HG02870 (cell line): ENCODE measurements around the gene LAMTOR4.
"Not testable (repeated sequence)": the region's sequence is repeated elsewhere in the genome, so short reads cannot be mapped to it uniquely, and the experiment has no call there.

ENCODE experiments used
- ATAC-seq: cut with Tn5 transposase; IDR thresholded peaks from one replicate; pipeline ENCODE4 v1.9.1; 2021; ENCODE audit warnings: mild to moderate bottlenecking, moderate library complexity; ENCODE audit not compliant: unreplicated experiment

The LAMTOR4 gene

GRCh38 chr7:100122067-100122466 lies 26.7 kb upstream of the LAMTOR4 start:
- no peak for ATAC-seq

GRCh38 chr7:100122568-100122967 lies 26.1 kb upstream of the LAMTOR4 start:
- ATAC-seq, result no peak

- ATAC-seq, result no peak
Measured at GRCh38 chr7:100124301-100125230, 24.2 kb upstream of the LAMTOR4 start.

DNA sequence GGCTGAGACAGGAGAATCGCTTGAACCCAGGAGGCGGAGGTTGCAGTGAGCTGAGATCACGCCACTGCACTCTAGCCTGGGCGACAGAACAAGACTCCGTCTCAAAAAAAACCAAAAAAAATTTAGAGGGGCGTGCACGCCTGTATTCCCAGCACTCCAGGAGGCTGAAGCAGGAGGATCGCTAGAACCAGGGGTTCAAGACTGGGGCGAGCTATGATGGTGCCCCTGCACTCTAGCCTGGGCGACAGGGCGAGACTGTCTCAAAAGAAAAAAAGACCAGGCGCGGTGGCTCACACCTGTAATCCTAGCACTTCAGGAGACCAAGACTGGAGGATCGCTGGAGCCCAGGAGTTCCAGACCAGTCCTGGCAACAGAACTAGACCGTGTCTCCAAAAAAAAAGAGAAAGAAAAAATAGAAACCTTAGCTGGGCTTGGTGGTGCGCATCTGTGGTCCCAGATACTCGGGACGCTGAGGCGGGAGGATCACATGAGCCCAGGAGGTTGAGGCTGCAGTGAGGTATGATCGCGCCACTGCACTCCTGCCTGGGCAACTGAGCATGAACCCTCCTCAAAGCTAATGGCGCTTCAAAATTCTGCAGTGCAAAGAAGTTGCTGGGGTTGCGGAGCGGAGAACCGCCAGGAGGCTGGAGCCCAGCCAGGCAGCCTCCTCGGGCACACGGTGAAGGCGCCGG lies 22.3 kb upstream of the LAMTOR4 start:
- ATAC-seq, result no peak

DNA sequence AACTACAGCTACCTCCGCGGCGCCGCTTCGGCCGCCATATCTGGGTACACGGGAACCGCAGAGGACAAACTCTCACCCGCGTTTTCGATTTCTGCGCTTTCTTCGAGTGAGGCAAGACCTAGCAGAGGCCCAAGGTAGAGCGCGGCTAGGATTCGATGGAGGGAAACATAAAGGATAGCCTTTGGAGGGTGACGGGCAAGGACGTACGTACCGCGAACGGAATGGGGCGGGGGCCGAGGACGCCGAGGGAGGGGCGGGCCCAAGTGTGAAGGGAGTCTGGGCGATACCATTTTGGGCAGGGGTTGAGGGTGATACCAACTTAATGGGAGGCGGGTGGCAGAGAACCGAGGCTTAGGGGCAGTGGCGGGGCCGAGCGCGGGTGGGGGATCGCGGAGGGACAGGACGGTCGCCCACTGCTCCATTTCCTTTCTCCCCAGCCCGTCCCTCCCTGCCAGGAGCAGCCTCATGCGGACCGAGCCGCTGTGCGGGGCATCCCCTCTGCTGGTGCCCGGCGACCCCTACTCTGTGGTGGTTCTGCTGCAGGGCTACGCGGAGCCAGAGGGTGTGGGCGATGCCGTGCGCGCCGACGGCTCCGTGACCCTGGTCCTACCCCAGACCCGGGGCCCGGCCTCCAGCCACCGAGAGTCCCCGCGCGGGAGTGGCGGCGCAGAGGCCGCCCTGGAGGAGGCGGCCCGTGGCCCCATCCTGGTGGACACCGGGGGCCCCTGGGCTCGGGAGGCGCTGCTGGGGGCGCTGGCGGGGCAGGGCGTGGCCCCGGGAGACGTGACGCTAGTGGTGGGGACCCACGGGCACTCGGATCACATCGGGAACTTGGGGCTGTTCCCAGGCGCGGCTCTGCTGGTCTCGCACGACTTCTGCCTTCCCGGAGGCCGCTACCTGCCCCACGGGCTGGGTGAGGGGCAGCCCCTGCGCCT lies 21.5 kb upstream of the LAMTOR4 start, which contains the start of gene MBLAC1:
MBLAC1 (plus strand) TSS at position 37 of the 935 bp plus-strand sequence; CDS start at position 466, 429 bp downstream.
- peak; percentile 53 for ATAC-seq

DNA sequence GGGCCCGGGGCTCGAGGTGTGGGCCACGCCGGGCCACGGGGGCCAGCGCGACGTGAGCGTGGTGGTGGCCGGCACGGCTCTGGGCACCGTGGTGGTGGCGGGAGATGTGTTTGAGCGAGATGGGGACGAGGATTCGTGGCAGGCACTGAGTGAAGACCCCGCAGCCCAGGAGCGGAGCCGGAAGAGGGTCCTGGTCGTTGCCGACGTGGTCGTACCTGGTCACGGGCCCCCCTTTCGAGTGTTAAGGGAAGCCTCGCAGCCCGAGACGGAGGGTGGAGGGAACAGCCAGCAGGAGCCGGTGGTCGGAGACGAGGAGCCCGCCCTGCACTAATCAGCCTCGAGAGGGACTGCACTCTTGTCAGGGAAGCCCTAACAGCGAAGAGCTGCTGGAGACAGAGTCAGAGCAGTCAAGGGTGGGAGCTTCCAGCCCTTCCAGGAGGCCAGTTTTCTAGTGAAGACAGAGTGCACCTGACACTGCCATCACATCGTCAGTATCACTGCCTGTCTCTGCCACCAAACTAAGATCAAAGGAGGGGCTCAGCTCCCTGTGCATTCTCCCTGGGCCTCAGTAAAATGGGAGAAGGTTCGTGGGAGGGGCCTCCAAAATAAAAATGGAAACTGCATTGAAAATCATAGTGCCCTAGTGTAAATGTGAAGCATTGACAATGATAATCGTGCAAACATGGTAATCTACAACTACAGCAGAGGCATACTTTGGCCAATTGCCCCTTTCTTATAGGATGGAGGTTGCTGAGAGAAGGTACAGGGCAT lies 20.7 kb upstream of the LAMTOR4 start:
- no peak for ATAC-seq

DNA sequence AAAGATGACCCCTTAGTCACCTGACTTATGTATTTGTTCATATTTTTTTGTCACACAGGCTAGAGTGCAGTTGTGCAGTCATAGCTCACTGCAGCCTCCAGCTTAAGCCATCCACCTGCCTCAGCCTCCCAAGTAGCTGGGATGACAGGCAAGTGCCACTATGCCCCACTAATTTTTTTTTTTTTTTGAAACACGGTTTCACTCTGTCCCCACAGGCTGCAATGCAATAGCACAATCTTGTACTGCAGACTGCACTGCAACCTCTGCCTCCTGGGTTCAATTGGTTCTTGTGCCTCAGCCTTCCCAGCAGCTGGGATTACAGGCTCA lies 20.1 kb upstream of the LAMTOR4 start:
- ATAC-seq, result no peak

DNA sequence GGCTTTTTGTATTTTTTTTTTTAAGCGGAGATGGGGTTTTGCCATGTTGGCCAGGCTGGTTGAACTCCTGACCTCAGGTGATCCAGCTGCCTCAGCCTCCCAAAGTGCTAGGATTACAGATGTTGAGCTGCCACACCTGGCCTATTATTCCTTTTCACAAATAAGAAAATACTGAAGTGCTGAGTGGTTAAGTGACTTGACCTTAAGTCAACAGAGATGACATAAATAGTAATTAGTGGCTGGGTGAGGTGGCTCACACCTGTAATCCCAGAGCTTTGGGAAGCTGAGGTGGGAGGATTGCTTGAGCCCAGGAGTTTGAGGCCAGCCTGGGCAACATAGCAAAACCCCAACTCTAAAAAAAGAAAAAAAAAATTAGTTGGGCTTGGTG lies 18.5 kb upstream of the LAMTOR4 start:
- ATAC-seq, result not testable (repeated sequence)

- ATAC-seq, result no peak
Measured at GRCh38 chr7:100130608-100131453, 17.9 kb upstream of the LAMTOR4 start.

- ATAC-seq, result no peak
Measured at GRCh38 chr7:100132126-100132525, 16.6 kb upstream of the LAMTOR4 start.

DNA sequence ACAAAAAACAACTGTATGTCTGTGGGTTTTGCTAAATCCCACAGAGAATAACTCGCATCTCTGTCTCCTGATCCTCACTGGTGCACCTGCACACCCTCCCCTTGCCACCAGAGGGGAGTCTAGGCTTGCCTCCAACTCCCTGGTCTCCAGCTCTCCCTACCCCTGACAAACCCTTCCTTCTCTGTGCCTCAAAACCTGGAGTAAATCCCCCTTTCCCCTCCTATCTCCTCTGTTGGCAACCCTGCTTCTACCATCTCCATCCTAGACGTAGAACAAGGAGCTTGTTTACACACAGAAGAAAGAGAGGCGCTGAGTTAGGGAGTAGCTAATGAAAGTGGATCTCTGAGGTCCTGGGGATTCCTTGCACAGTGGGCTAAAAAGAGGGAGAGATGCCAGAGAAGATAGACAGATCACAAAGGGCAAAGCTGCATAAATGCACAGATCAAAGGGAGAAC lies 16.0 kb upstream of the LAMTOR4 start:
- peak; percentile 59 for ATAC-seq

- no peak for ATAC-seq
Measured at GRCh38 chr7:100137851-100138760, 10.6 kb upstream of the LAMTOR4 start.

DNA sequence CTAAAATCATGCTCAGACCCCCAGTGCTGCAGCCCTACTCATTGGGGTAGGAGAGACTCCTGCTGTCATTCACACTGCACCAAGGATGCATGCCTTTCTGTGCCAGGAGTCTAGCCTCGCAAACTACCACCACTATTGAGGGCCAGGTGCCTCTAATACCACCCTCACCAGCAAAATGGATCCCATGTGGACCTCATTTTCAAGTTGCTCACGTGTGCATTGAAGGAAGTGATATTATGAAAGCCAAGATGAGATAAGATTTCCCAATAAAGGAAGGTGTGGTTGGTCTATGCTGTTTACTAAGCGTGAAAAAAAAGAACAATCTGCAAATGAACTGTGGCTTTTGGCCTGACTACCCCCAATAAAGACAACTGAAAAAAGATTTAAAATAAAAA lies 7.2 kb upstream of the LAMTOR4 start:
- ATAC-seq, result no peak

DNA sequence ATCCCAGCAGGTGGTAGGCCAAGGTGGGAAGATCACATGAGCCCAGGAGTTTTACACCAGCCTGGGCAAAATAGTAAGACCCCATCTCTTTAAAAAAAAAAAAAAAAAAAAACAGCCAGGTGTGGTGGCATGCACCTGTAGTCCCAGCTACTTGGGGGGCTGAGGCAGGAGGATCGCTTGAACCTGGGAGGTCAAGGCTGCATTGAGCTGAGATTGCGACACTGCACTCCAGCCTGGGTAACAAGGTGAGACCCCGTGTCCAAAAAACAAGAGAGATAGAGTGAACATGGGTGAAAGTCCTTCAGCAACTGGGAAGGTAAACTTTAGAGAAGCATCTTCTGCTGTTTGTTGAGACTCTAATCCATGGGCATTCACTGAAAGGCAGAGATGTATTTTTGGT lies 6.3 kb upstream of the LAMTOR4 start:
- ATAC-seq, result no peak

GRCh38 chr7:100146350-100146749 lies 2.4 kb upstream of the LAMTOR4 start:
- ATAC-seq, result not testable (repeated sequence)

GRCh38 chr7:100147278-100147677 lies 1.4 kb upstream of the LAMTOR4 start:
- ATAC-seq, result no peak

DNA sequence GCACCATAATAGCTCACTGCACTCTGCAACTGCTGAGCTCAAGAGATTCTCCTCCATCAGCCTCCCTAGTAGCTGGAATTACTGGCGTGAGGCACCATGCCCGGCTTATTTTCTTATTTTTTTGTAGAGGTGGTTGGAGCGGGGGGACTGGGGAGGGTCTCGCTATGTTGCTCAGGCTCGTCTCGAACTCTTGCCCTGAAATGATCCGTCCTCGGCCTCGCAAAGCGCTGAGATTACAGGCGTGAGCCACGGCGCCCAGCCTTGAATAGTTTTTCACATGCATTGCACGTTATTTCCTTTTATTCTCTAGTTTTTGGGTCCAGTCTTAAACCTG lies 526 bp upstream of the LAMTOR4 start:
- no peak for ATAC-seq

GRCh38 chr7:100152404-100152803 lies 3.7 kb downstream of the LAMTOR4 start:
- ATAC-seq, result no peak
